DMS114 treated with DMSO at 0.1 percent for 48 hours (cell line): ENCODE measurements around the gene EVX2.

Source experiments
- DNase-seq: peaks from one replicate; lab custom pipeline; 2025; ENCODE audit not compliant: unreplicated experiment; lab: John Stamatoyannopoulos, UW

The EVX2 gene

GRCh38 chr2:176122052-176122682, 38.4 kb upstream of the EVX2 start:
- no peak for DNase-seq

GRCh38 chr2:176121190-176122051, 37.7 kb upstream of the EVX2 start:
- no peak for DNase-seq

DNA sequence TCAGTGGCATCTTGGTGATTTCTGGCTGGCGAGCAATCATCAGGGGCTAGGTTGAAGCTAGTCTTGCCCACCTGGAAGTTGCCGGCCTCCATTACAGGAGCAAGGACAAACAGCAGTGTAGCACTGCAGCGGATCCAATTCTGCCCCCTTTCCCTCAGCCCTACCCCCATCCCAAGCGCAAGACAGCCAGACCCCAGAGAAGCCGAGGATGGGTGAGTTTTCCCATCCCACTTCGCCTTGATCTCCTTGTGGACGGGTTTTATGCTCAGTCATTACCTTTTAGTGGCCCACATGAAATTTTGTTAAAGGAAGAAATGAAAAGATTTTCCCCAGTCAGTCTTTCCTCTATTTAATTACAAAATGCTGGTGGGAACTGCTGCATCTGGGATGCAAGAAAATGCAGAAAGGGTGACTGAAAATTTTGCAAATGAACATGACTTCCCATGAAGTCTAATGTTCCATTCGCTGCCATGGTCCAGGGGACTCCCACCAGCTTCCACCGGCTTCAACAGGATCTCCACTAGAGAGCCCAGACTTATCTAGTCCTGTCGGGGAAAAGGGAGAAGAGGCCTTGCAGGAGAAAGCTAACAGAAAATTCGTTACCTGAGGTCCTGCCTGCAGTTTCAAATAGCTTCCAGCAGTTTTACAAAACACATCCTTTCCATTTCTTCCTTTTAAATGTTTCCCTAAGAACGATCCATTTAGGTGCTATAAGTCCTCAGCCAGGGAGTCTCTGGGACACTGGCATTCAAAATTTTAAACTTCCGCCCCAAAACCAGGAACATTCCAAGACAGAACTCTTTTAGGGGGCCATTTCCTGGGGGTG, 36.8 kb upstream of the EVX2 start:
- DNase-seq = no peak

- DNase-seq = no peak
Observed at GRCh38 chr2:176118601-176119339, 35.0 kb upstream of the EVX2 start.

- no peak for DNase-seq
Observed at GRCh38 chr2:176117823-176118371, 34.1 kb upstream of the EVX2 start.

DNA sequence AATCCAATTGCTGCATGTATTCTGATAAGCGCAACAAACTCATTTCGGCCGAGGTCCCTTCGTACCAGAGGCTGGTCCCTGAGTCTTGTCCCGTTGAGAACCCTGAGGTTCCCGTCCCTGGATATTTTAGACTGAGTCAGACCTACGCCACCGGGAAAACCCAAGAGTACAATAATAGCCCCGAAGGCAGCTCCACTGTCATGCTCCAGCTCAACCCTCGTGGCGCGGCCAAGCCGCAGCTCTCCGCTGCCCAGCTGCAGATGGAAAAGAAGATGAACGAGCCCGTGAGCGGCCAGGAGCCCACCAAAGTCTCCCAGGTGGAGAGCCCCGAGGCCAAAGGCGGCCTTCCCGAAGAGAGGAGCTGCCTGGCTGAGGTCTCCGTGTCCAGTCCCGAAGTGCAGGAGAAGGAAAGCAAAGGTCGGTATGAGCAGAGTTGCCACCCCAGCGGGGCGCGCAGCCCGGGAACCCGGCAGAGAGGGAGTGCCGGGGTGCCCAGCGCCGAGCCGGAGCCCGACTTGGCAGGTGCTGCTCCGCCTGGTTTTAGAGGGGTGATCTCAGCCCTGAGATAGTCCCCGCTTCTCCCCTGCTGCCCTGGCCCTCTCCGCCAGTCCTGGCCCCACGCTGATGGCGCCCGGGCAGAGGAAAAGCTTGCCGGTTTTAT, 33.5 kb upstream of the EVX2 start:
- DNase-seq = no peak

- no peak for DNase-seq
Observed at GRCh38 chr2:176115883-176116813, 32.4 kb upstream of the EVX2 start, which contains the start of gene HOXD10. Gene HOXD10, plus strand, starts transcription at chr2:176116778. Its CDS starts 56 bp downstream, at chr2:176116834.

DNA sequence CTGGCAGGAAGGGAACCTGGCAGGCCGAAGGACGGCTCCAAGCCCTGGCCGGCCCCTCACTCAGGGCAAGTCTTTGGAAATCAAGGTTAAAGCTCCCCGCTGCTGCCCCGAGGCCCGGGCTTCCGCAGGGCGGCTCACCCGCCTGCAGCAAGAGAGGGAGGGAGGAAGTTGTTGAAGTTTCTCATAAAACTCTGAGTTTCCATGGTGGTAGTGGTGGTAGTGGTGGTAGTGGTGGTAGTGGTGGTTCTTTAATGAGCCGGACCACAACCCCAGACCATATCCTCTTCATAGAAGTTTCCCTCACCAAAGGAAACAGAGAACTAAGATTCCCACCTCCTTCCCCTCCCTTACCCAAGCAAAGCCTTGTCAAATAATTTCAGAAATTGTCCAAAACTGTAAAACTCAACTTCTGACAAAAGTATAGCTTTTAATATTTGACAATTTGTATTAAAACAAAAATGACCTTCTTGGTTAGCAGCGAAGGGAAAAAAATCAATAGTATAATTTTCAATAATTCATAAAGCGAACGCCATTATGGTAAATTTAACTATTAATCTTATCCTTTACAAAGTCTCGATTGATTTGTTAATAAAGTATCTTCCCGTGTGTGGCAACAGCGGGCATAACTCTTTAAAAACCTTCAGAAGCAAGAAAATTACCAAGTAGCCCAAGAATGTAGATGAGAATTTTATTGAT, 31.3 kb upstream of the EVX2 start:
- DNase-seq = no peak

DNA sequence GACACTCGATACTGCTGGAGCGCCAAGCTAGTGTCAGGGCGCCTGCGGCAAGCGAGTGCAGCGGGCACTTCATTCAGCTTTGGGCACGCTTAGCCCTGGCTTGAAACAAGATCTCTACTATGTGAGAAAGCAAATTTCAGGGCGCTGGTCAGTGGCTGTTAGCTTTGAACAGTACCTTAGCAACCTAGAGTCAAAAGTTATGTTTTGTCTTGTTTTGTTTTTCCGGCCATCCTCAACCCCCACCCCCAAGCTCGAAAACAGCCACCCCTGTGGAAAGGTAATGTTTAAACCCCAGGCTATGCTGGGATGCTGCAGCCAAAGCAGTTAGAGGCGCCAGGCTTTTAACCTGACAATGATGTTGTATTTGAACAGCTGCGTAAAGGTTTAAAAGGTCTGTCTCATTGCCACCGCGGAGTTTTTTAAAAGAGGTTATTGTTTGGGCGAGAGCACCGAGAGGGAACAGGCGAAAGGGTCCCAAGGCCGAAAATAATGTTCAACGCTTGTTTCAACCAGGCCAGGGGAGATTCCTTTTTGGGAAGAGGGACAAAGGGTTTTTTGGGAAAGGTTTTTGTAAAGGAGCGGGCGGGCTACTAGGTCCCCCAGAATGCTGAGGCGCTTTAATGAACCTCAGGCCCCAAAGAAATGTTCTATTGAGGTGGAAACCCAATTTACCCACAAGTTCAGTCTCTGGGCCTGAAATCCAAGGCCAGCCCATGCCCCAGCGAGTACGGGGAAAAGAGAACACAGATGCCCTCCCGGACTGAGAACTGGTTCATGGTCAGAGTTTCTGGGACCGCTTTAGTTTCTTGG, 30.6 kb upstream of the EVX2 start:
- no peak for DNase-seq

DNA sequence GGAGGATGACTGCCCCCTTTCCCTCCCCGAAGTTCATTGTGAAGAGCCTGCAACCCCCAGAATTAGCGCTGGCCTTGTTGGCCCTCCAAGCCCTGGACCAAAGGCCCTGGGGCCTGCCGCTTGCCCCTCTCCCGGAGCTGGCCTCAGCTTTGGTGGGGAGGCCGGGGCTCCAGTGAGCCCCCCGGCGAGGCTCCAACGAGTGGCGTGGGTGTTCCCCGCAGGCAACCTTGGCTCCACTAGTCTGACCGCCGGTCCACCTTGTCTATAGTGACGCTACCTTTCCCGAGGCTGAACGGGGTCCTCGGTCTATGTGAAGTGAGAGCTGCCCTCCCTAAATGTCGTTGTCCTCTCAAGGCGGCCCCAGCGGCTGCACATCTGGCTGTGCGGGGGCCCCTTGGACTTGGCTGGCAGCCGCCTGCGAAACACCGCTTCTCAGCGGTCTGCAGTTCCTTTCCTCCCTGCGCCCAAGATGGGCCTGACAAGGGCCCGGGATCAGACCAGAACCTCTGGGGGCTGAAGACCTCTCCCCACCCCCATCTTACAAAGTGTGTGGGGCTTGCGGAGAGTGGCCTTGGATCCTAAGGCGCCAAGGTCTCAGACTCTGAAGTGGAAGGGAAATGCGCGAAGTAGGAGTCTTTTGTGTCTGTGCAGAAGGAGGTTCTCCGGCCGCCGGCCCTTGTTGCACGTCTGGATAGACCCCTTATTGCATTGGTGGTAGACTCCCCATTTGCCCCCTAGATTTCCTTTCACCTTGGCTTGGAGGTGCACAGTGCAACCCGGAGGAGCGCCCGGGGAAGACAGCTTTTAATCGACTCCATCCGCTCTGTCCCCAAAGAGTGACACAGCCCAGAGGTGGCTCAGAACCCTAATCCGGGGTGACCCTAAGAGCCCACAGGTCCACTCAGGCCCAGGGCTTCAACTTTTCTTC, 28.9 kb upstream of the EVX2 start:
- DNase-seq = no peak

DNA sequence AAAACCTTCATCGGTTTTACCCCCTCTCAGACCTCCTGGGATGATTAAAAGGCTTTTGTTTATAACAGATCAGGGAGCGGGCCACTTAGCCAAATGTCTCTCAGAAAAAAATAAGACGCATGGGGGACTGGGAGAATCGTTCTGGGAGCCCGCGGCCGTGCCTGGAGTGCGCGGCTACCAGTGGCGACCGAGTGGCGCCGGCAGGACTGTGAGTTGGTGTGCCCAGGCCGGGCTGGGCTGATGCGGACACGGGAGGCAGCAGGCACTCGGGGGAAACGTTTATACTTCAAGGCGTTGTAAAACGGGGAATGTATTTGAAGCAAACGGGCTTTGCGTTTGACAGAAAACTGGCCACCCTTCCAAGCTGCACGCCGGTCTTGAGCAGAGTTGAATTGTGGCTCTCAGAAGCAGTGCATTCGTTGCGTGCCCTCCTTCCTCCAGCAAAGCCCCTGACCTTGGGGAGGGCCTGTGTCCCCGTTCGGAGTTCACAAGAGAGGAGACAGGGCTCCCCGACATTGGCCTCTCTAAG, 28.1 kb upstream of the EVX2 start:
- DNase-seq = no peak

GRCh38 chr2:176111309-176111663, 27.5 kb upstream of the EVX2 start:
- no peak for DNase-seq

GRCh38 chr2:176110415-176111308, 26.9 kb upstream of the EVX2 start:
- no peak for DNase-seq

DNA sequence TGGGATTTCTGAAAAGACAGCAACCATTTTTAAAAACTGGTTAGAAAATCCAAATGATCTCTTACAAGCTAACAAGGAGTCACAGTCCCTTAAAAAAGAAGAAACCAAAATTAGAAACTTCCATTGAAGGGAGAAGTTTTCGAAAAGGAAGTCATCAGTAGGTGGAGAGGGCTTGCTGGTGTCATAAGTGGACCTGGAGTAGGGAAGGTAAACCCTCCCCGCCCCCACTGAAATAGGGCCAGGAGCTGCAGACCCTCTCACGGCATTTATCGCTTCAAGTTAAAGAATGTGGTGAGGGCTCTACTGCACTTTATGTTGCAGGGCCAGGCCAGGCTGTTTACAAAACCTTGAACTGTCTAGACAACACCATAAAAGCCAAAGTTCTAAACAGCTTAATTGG, 26.2 kb upstream of the EVX2 start:
- no peak for DNase-seq

DNA sequence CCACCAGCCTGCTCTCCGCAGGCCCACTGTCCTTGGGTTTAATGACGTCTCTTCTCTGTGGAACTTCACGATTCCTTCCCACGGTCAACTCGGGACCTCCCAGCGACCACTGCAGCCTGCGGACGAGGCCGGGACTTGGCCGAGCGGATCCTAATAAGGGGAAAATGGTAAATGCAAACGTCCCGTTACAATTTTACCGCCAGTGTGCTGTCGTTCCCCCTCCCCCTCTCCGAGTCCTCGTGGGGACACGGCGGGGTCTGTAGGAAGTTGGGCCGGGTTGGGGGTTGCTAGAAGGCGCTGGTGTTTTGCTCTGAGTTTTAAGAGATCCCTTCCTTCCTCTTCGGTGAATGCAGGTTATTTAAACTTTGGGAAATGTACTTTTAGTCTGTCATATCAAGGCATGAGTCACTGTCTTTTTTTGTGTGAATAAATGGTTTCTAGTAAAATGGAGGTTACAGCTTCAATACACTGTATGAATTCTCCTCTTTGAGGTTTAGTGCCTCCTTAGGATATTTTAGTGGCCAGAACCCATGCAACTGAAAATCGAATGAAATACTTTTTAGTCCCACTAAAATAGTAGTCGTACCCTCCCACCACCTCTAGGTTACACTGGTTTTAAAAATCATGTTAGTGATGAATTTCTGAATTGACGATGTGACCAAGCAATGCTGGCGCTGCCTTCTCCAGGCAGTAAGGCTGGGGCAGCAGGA, 25.6 kb upstream of the EVX2 start:
- no peak for DNase-seq
